GM19035 (cell line): ENCODE measurements around the gene PARD6A.
"Not testable (repeated sequence)": the region's sequence is repeated elsewhere in the genome, so short reads cannot be mapped to it uniquely, and the experiment has no call there.

Experiments
- ATAC-seq: cut with Tn5 transposase; IDR thresholded peaks from one replicate; pipeline ENCODE4 v1.9.1; 2021; ENCODE audit not compliant: unreplicated experiment

PARD6A gene

GRCh38 chr16:67685388-67686112, 24.8 kb downstream of the PARD6A start:
- no peak for ATAC-seq

GRCh38 chr16:67693517-67694285, 32.9 kb downstream of the PARD6A start:
- ATAC-seq = not testable (repeated sequence)

- no peak for ATAC-seq
These were observed 33.9 kb downstream of the PARD6A start for GRCh38 chr16:67694611-67695010.

DNA sequence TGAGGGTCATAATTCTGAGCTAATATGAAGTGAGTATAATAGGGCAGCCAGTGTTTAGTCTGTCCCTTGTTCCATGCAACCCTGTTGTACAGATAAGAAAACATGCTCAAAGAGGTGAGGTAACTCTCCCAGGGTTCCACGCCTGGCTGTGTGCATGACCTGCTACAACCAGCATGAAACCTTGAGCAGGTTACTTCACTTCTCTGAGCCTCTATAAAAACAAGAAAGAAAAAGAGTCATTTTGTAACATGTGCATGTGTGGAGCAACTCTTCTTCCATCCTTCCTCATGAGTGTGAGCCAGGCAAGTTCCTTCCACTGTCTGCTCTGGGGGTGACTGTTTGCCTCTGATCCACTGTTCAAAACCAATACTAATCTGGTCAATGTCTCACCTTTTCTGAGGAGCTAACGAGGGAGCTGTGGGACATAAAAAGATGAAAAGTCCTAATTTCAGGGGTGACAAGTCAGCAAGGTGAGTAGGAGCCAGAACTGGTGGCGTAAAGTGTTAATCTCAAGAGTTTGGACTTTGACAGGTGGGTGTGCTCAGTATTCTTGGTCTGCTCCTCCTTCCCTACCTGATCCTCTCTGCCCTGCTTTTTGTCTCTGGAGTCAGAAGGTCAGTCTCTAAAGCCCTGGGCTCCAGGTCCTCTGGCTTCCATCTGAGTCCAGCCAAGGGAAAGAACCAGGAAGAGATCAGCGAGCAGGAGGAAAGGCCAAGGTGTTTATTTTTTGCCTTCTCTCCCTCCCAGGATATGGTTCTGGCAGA, 36.8 kb downstream of the PARD6A start:
- no peak for ATAC-seq

- ATAC-seq = no peak
These were observed 38.5 kb downstream of the PARD6A start for GRCh38 chr16:67699265-67699664.

DNA sequence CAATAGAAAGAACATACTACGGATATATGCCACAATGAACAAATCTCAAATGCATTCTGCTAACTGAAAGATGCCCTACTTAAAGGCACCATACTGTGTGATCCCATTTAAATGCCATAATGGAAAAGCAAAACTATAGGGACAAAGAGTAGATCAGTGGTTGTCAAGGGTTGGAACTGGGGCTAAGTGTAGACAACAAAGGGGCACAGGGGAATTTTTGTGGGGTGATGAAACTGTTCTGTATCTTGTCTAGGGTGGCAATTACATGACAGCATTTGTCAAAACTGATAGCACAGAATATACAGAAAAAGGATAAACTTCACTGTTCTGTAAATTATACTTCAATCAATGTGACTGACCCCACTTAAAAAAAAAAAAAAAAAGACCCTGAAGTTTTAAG, 40.7 kb downstream of the PARD6A start:
- ATAC-seq = no peak

GRCh38 chr16:67702130-67702529, 41.4 kb downstream of the PARD6A start:
- ATAC-seq = no peak

GRCh38 chr16:67703626-67704025, 42.9 kb downstream of the PARD6A start:
- ATAC-seq = no peak

GRCh38 chr16:67704110-67704509, 43.4 kb downstream of the PARD6A start:
- no peak for ATAC-seq

GRCh38 chr16:67707210-67707609, 46.5 kb downstream of the PARD6A start:
- ATAC-seq = no peak

DNA sequence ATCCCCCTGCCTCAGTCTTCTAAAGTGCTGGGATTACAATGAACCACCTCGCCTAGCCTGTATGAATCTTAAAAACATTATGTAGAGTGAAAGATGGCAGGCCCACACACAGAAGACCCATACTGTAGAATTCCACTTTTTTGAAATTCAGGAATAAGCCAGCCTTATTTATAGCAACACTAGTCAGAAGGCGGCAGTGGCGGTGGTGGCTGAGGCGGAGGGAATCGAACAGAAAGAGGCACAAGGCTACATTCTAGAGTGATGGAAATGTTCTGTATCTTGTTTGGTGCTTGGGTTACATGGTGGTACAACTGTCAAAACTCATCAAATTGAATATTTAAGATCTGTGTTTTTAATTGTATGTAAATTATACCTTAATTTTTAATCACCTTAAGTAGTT, 47.0 kb downstream of the PARD6A start:
- ATAC-seq = no peak

GRCh38 chr16:67708368-67708771, 47.6 kb downstream of the PARD6A start:
- no peak for ATAC-seq

DNA sequence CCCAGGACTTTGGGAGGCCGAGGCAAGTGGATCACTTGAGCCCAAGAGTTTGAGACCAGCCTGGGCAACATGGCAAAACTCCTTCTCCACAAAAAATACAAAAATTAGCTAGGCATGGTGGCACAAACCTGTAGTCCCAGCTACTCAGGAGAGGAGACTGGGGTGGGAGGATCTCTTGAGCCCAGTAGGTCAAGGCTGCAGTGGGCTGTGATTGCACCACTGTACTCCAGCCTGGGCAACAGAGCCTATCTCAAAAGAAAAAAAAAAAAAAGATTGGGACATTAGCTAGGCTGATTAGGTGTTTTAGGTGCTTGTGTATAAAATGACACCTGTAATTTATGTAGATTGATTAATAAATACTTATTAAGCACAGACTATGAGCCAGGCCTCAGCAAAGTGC, 48.3 kb downstream of the PARD6A start:
- ATAC-seq = no peak

DNA sequence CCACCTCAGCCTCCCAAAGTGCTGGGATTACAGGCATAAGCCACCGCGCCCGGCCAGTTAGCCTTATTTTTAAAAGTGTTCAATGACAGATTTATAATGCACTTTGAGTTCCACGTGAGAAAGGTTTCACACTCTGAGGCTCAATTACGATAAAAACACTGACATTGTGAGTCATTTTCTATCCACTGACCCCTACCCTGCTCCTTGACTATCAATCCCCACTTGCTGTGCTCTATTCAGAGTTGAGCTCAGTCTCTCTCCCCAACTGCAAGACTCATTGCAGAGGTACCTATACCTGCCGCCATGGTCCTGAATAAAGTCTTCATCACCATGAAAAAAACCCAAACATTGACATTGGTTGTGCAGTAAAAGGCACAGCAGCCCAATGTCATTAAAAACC, 49.8 kb downstream of the PARD6A start:
- no peak for ATAC-seq
